Measurements from ENCODE around the gene PITPNB. TPM values are rescaled to one million over a fixed set of nuclear protein-coding genes. Genes with fewer than 3 reads are reported as not detected.

The PITPNB gene
- total and polyA plus RNA-seq, 2 experiments from 2014 or later, result 50.9 to 56.0 TPM

DNA sequence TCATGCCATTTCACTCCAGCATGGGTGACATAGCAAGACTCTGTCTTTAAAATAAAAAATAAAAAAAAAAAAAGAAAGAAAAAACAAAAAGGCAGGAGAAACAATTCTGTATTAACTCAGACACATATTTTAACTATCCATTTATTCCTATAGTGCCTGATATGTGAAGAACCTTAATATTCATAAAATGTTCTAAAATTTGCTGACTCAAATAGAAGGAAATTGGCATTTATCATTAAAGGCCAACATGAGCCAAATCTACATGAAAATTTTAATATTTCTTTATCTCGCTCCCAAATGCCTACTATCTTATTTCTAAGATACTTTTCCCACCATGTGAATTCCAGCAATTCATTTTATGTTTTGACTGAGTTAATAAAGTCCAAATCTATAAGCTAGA, 18.9 kb downstream of the PITPNB start:
- peaks cover 41% of the 10 kb centered on the region for H4K20me1 ChIP-seq (replicated peaks; ENCODE audit: insufficient read depth)
- H3K9me2 ChIP-seq (ENCODE audit: insufficient read depth), result no peaks in the 10 kb centered on the region
- DNase-seq (ENCODE audit: low spot score), result no peak
- Mint-ChIP-seq H3K27me3 (ENCODE audit: insufficient read depth, low read depth, poor library complexity) (no peaks in the 10 kb centered on the region), H3K9me3 (no peaks in the 10 kb centered on the region), H3K27ac (no peak overlapping the region), H3K4me3 (no peak overlapping the region), H3K36me3 (ENCODE audit: low read depth) (peaks cover 44% of the 10 kb centered on the region; the same call in 2 of the 3 replicates), H3K4me1 (no peaks in the 10 kb centered on the region)
- no peaks in the 10 kb centered on the region for H3K27me3 ChIP-seq (ENCODE audit: insufficient read depth)
- TF ChIP-seq NANOG (IDR thresholded peaks at IDR 0.05; ENCODE audit: borderline replicate concordance) (no peak), CREB1 (CRISPR knock-in tag; IDR thresholded peaks at IDR 0.05; ENCODE audit: low read depth) (no peak), POLR2AphosphoS5 (IDR thresholded peaks at IDR 0.05; ENCODE audit: low read depth) (no peak), STAT1 (IDR thresholded peaks at IDR 0.05; ENCODE audit: unreplicated experiment) (no peak), EZH2phosphoT487 (IDR thresholded peaks at IDR 0.05; ENCODE audit: unreplicated experiment) (no peak), ZNF114 (CRISPR knock-in tag; IDR thresholded peaks at IDR 0.05) (no peak), EZH2 (IDR thresholded peaks at IDR 0.05; ENCODE audit: low read depth, unreplicated experiment) (no peak), ETS1 (IDR thresholded peaks at IDR 0.05) (no peak), JUNB (IDR thresholded peaks at IDR 0.05; ENCODE audit: unreplicated experiment) (no peak), ZNF331 (CRISPR knock-in tag; IDR thresholded peaks at IDR 0.05; ENCODE audit: low read depth) (no peak)
- TF ChIP-seq, protein P1, sequence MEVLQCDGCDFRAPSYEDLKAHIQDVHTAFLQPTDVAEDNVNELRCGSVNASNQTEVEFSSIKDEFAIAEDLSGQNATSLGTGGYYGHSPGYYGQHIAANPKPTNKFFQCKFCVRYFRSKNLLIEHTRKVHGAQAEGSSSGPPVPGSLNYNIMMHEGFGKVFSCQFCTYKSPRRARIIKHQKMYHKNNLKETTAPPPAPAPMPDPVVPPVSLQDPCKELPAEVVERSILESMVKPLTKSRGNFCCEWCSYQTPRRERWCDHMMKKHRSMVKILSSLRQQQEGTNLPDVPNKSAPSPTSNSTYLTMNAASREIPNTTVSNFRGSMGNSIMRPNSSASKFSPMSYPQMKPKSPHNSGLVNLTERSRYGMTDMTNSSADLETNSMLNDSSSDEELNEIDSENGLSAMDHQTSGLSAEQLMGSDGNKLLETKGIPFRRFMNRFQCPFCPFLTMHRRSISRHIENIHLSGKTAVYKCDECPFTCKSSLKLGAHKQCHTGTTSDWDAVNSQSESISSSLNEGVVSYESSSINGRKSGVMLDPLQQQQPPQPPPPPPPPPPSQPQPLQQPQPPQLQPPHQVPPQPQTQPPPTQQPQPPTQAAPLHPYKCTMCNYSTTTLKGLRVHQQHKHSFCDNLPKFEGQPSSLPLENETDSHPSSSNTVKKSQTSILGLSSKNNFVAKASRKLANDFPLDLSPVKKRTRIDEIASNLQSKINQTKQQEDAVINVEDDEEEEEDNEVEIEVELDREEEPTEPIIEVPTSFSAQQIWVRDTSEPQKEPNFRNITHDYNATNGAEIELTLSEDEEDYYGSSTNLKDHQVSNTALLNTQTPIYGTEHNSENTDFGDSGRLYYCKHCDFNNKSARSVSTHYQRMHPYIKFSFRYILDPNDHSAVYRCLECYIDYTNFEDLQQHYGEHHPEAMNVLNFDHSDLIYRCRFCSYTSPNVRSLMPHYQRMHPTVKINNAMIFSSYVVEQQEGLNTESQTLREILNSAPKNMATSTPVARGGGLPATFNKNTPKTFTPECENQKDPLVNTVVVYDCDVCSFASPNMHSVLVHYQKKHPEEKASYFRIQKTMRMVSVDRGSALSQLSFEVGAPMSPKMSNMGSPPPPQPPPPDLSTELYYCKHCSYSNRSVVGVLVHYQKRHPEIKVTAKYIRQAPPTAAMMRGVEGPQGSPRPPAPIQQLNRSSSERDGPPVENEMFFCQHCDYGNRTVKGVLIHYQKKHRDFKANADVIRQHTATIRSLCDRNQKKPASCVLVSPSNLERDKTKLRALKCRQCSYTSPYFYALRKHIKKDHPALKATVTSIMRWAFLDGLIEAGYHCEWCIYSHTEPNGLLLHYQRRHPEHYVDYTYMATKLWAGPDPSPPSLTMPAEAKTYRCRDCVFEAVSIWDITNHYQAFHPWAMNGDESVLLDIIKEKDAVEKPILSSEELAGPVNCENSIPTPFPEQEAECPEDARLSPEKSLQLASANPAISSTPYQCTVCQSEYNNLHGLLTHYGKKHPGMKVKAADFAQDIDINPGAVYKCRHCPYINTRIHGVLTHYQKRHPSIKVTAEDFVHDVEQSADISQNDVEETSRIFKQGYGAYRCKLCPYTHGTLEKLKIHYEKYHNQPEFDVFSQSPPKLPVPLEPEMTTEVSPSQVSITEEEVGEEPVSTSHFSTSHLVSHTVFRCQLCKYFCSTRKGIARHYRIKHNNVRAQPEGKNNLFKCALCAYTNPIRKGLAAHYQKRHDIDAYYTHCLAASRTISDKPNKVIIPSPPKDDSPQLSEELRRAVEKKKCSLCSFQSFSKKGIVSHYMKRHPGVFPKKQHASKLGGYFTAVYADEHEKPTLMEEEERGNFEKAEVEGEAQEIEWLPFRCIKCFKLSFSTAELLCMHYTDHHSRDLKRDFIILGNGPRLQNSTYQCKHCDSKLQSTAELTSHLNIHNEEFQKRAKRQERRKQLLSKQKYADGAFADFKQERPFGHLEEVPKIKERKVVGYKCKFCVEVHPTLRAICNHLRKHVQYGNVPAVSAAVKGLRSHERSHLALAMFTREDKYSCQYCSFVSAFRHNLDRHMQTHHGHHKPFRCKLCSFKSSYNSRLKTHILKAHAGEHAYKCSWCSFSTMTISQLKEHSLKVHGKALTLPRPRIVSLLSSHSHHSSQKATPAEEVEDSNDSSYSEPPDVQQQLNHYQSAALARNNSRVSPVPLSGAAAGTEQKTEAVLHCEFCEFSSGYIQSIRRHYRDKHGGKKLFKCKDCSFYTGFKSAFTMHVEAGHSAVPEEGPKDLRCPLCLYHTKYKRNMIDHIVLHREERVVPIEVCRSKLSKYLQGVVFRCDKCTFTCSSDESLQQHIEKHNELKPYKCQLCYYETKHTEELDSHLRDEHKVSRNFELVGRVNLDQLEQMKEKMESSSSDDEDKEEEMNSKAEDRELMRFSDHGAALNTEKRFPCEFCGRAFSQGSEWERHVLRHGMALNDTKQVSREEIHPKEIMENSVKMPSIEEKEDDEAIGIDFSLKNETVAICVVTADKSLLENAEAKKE (CRISPR knock-in tag; IDR thresholded peaks at IDR 0.05), result no peak
- TF ChIP-seq, protein P2, sequence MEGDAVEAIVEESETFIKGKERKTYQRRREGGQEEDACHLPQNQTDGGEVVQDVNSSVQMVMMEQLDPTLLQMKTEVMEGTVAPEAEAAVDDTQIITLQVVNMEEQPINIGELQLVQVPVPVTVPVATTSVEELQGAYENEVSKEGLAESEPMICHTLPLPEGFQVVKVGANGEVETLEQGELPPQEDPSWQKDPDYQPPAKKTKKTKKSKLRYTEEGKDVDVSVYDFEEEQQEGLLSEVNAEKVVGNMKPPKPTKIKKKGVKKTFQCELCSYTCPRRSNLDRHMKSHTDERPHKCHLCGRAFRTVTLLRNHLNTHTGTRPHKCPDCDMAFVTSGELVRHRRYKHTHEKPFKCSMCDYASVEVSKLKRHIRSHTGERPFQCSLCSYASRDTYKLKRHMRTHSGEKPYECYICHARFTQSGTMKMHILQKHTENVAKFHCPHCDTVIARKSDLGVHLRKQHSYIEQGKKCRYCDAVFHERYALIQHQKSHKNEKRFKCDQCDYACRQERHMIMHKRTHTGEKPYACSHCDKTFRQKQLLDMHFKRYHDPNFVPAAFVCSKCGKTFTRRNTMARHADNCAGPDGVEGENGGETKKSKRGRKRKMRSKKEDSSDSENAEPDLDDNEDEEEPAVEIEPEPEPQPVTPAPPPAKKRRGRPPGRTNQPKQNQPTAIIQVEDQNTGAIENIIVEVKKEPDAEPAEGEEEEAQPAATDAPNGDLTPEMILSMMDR (conservative IDR thresholded peaks at IDR 0.05; ENCODE audit: low read depth in 2 of 2), result no peak
- TF ChIP-seq, protein P3, sequence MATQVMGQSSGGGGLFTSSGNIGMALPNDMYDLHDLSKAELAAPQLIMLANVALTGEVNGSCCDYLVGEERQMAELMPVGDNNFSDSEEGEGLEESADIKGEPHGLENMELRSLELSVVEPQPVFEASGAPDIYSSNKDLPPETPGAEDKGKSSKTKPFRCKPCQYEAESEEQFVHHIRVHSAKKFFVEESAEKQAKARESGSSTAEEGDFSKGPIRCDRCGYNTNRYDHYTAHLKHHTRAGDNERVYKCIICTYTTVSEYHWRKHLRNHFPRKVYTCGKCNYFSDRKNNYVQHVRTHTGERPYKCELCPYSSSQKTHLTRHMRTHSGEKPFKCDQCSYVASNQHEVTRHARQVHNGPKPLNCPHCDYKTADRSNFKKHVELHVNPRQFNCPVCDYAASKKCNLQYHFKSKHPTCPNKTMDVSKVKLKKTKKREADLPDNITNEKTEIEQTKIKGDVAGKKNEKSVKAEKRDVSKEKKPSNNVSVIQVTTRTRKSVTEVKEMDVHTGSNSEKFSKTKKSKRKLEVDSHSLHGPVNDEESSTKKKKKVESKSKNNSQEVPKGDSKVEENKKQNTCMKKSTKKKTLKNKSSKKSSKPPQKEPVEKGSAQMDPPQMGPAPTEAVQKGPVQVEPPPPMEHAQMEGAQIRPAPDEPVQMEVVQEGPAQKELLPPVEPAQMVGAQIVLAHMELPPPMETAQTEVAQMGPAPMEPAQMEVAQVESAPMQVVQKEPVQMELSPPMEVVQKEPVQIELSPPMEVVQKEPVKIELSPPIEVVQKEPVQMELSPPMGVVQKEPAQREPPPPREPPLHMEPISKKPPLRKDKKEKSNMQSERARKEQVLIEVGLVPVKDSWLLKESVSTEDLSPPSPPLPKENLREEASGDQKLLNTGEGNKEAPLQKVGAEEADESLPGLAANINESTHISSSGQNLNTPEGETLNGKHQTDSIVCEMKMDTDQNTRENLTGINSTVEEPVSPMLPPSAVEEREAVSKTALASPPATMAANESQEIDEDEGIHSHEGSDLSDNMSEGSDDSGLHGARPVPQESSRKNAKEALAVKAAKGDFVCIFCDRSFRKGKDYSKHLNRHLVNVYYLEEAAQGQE (IDR thresholded peaks at IDR 0.05; ENCODE audit: unreplicated experiment), result no peak
- ATAC-seq, result no peak
- peaks cover 24% of the 10 kb centered on the region; the same call in 1 of the 2 replicates for H3K36me3 ChIP-seq (ENCODE audit: insufficient read depth)
- H3K4me1 ChIP-seq (ENCODE audit: insufficient read depth), result no peaks in the 10 kb centered on the region
- H3K27ac ChIP-seq (ENCODE audit: low read depth), result no peak overlapping the region
- H3K79me2 ChIP-seq (replicated peaks; ENCODE audit: insufficient read depth), result peaks cover 51% of the 10 kb centered on the region
- no peaks in the 10 kb centered on the region for H3F3A ChIP-seq (replicated peaks; ENCODE audit: low read depth)
- H2AFZ ChIP-seq, result no peak overlapping the region
- no peak overlapping the region for H3K4me2 ChIP-seq
- no peak overlapping the region for H3K4me3 ChIP-seq
